GM12873 (cell line): ENCODE measurements around the gene GINS3.

Experiments
- CTCF ChIP-seq: IDR thresholded peaks from 2 replicates; pipeline ENCODE4 v1.5.1; 2012; ENCODE audit warnings: low read depth, mild to moderate bottlenecking, moderate library complexity, low read length, control low read depth; ENCODE audit not compliant: insufficient read depth; ENCODE audit errors: missing control alignments

The GINS3 gene

GRCh38 chr16:58421529-58421928, 29.3 kb downstream of the GINS3 start:
- no peak for TF ChIP-seq CTCF

GRCh38 chr16:58422809-58423208, 30.5 kb downstream of the GINS3 start:
- no peak for TF ChIP-seq CTCF

- TF ChIP-seq CTCF: no peak
Observed at GRCh38 chr16:58425245-58425644, 33.0 kb downstream of the GINS3 start.

GRCh38 chr16:58425756-58426494, 33.7 kb downstream of the GINS3 start:
- no peak for TF ChIP-seq CTCF

GRCh38 chr16:58426966-58427365, 34.7 kb downstream of the GINS3 start:
- no peak for TF ChIP-seq CTCF

- TF ChIP-seq CTCF: no peak
Observed at GRCh38 chr16:58428621-58429542, 36.6 kb downstream of the GINS3 start.

- no peak for TF ChIP-seq CTCF
Observed at GRCh38 chr16:58430718-58431117, 38.4 kb downstream of the GINS3 start.
